Lung (tissue), 12 donors: Measurements from ENCODE around the gene FOLR1. TPM values are rescaled to one million over a fixed set of nuclear protein-coding genes. Genes with fewer than 3 reads are reported as not detected.

ENCODE experiments used
- ATAC-seq: fragments of 200-7000 bp; cut with Tn5 transposase; one replicate; pipeline ENCODE4 v1.9.1; 2020; ENCODE audit warnings: moderate number of reproducible peaks; ENCODE audit not compliant: insufficient read depth, low FRiP score
- DNase-seq, 3 donors: peaks; one replicate each; pipeline ENCODE4 v3.0.0-alpha.2; 2013 to 2017
- H3K27ac ChIP-seq, 2 donors: one replicate each; pipeline ENCODE4 v1.5.1; 2013; ENCODE audit warnings: mild to moderate bottlenecking in 2 of 2, moderate library complexity in 2 of 2, control low read depth in 1 of 2, inconsistent platforms in 1 of 2, low read depth in 1 of 2, low read length in 1 of 2
- H3K27me3 ChIP-seq, 3 donors: one replicate each; pipeline ENCODE4 v1.5.1; 2013; ENCODE audit warnings: low read length in 2 of 3; ENCODE audit not compliant: control insufficient read depth in 3 of 3, insufficient read depth in 3 of 3
- H3K36me3 ChIP-seq, 4 donors: one replicate each; pipeline ENCODE4 v1.5.1; 2013; ENCODE audit warnings: low read length in 4 of 4, mild to moderate bottlenecking in 1 of 4, moderate library complexity in 1 of 4; ENCODE audit not compliant: control insufficient read depth in 4 of 4, insufficient read depth in 4 of 4
- H3K4me1 ChIP-seq, 5 donors: one replicate each; pipeline ENCODE4 v1.5.1; 2013; ENCODE audit warnings: low read length in 5 of 5, mild to moderate bottlenecking in 2 of 5, moderate library complexity in 1 of 5; ENCODE audit not compliant: control insufficient read depth in 5 of 5, insufficient read depth in 5 of 5
- H3K4me3 ChIP-seq: one replicate; pipeline ENCODE4 v1.5.1; 2013; ENCODE audit warnings: mild to moderate bottlenecking, control low read depth, moderate library complexity
- H3K9ac ChIP-seq, 2 donors: one replicate each; pipeline ENCODE4 v1.5.1; 2013; ENCODE audit warnings: low read length in 2 of 2, control low read depth in 1 of 2; ENCODE audit not compliant: insufficient read depth in 1 of 2
- H3K9me3 ChIP-seq, 4 donors: one replicate each; pipeline ENCODE4 v1.5.1; 2013; ENCODE audit warnings: low read length in 3 of 4, mild to moderate bottlenecking in 1 of 4, moderate library complexity in 1 of 4; ENCODE audit not compliant: control insufficient read depth in 4 of 4, insufficient read depth in 3 of 4
- CTCF ChIP-seq: IDR thresholded peaks from 2 replicates; pipeline ENCODE4 v1.5.1; 2012; ENCODE audit warnings: mild to moderate bottlenecking; ENCODE audit errors: control extremely low read depth, extremely low read depth
- WGBS, 2 donors: extraction: QIAGEN DNeasy Blood & Tissue Kit; methylation state at CpG; one replicate each; pipeline ENCODE4 v1.1.7; 2013; 5-methylcytosine and 5-hydroxymethylcytosine counted together
- polyA plus RNA-seq, 2 donors: library from polyadenylated mRNA; stranded (reverse); fragments of 200-250 nt; gene quantifications; one replicate each; pipeline ENCODE4 v1.2.1, GENCODE V29; 2013
- total RNA-seq, 2 donors: library from RNA; depleted of rRNA in 1 of 2; stranded (reverse); fragments of >200 nt in 1 of 2; gene quantifications; one replicate each; pipeline ENCODE4 v1.2.1, GENCODE V29; 2014 to 2021
- donor health status: control.
- donor health status: control.
- donor health status: Bipolar disorder and iron deficiency.
- donor health status: healthy.
- donor health status: DM: yes; HTN: yes; CAD: no.

Gene FOLR1
- total and polyA plus RNA-seq, 4 donors = 76.0 to 212 (median 151) TPM

GRCh38 chr11:72236083-72236697, 44.2 kb downstream of the FOLR1 start:
- ATAC-seq = no peak
- Histone ChIP-seq H3K4me1 (peaks cover 0 to 29% (median 14%) of the 10 kb centered on the region in 5 donors), H3K36me3 (peaks cover 0 to 67% (median 52%) of the 10 kb centered on the region in 4 donors), H3K4me3 (no peak overlapping the region), H3K27ac (no peak overlapping the region), H3K9ac (no peak overlapping the region), H3K27me3 (peaks cover 0 to 12% (median 9%) of the 10 kb centered on the region in 3 donors), H3K9me3 (peaks cover 0 to 2% (median 0%) of the 10 kb centered on the region in 4 donors)
- DNase-seq = no peak
- 60 to 72% methylated on average over 4 of the region's 4 CpGs for WGBS, 2 donors
- no peak for TF ChIP-seq CTCF

GRCh38 chr11:72236774-72237111, 44.8 kb downstream of the FOLR1 start:
- Histone ChIP-seq H3K27me3 (peaks cover 0 to 18% (median 14%) of the 10 kb centered on the region in 3 donors), H3K36me3 (peaks cover 0 to 62% (median 46%) of the 10 kb centered on the region in 4 donors), H3K9ac (no peak overlapping the region), H3K9me3 (peaks cover 0 to 2% (median 0%) of the 10 kb centered on the region in 4 donors), H3K4me3 (no peak overlapping the region), H3K4me1 (peaks cover 0 to 29% (median 14%) of the 10 kb centered on the region in 5 donors), H3K27ac (no peak overlapping the region)
- WGBS, 2 donors = 80 to 83% methylated on average over 2 of the region's 2 CpGs
- DNase-seq = no peak
- TF ChIP-seq CTCF = no peak
- ATAC-seq = no peak

GRCh38 chr11:72237112-72237931, 45.4 kb downstream of the FOLR1 start:
- Histone ChIP-seq H3K4me1 (peaks cover 0 to 29% (median 14%) of the 10 kb centered on the region in 5 donors), H3K9ac (no peak overlapping the region), H3K27ac (no peak overlapping the region), H3K27me3 (peaks cover 0 to 24% (median 20%) of the 10 kb centered on the region in 3 donors), H3K9me3 (peaks cover 0 to 2% (median 0%) of the 10 kb centered on the region in 4 donors), H3K4me3 (no peak overlapping the region), H3K36me3 (peaks cover 0 to 56% (median 42%) of the 10 kb centered on the region in 4 donors)
- no peak for DNase-seq
- no peak for ATAC-seq
- 85 to 93% methylated on average over 22 of the region's 22 CpGs for WGBS, 2 donors
- no peak for TF ChIP-seq CTCF
